ENCODE results near the gene CNTD1.

- TF ChIP-seq, protein P1, sequence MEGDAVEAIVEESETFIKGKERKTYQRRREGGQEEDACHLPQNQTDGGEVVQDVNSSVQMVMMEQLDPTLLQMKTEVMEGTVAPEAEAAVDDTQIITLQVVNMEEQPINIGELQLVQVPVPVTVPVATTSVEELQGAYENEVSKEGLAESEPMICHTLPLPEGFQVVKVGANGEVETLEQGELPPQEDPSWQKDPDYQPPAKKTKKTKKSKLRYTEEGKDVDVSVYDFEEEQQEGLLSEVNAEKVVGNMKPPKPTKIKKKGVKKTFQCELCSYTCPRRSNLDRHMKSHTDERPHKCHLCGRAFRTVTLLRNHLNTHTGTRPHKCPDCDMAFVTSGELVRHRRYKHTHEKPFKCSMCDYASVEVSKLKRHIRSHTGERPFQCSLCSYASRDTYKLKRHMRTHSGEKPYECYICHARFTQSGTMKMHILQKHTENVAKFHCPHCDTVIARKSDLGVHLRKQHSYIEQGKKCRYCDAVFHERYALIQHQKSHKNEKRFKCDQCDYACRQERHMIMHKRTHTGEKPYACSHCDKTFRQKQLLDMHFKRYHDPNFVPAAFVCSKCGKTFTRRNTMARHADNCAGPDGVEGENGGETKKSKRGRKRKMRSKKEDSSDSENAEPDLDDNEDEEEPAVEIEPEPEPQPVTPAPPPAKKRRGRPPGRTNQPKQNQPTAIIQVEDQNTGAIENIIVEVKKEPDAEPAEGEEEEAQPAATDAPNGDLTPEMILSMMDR (conservative IDR thresholded peaks at IDR 0.05) = no peak
- TF ChIP-seq EZH2 (IDR thresholded peaks at IDR 0.05; ENCODE audit: low read depth) = no peak
Observed at GRCh38 chr17:42784409-42784808, 14.3 kb upstream of the CNTD1 start.

Data from PC-9 (cell line).